ENCODE results near the gene MRGPRG. TPM values are rescaled to one million over a fixed set of nuclear protein-coding genes. Genes with fewer than 3 reads are reported as not detected.

The MRGPRG gene
- total RNA-seq, 2 donors from 2014 or later, result not detected

DNA sequence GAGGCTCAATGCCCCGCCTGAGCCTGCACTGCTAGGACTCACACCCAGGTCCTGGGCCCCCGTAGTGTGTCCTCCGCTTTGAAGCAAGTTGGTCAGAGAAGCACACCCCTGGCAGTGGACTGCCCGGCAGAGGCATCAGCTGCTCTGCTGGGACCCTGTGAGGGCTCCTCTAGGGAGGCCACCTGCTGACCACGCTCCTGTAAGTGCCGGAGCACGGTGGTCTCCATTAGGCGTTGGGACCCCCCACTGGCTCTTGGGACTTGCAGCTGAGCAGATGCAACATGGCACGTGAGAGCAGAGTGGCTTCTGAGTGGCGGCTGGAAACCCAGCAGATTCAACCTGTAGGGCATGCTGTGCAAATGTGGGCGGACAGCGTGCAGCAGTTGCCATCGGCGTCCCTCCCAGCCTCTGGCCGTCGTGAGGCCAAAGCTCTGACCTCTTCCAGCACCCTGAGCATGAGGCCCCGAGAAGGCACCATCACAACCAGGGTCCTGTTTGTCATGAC, 16.9 kb downstream of the MRGPRG start:
- Mint-ChIP-seq H3K9me3 (no peaks in the 10 kb centered on the region), H3K27ac (no peak overlapping the region), H3K36me3 (no peaks in the 10 kb centered on the region)
- DNase-seq (ENCODE audit: low spot score in 2 of 2), result no peak
- no peak for ATAC-seq

DNA sequence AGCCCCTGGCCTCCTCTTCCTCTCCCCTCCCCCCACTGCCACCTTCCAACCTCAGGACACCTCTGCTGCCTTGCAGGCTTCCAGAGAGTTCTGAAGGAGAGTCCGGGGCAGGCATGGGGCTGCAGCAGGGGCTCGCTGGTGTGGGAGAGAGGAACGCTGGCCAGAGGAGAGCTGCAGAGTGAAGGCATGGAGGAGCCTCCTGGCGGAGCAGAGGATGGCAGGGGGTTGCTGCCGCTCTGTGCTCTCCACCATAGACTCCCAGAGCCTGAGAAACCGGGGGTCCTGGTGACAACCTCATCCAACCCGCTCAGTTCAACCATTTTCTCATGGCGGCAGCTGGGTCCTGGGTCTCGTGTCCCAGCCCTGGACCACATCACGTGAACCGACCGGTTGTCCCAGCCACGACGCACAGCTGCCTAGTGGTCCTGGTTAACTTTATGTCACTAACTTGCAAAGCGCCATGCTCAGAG, 17.5 kb downstream of the MRGPRG start:
- ATAC-seq (no peak), DNase-seq (ENCODE audit: low spot score in 2 of 2) (peak in 1 of 2 donors; percentile 52)
- no peak overlapping the region for H3K27ac Mint-ChIP-seq
- no peaks in the 10 kb centered on the region for H3K9me3 Mint-ChIP-seq
- no peaks in the 10 kb centered on the region for H3K36me3 Mint-ChIP-seq

DNA sequence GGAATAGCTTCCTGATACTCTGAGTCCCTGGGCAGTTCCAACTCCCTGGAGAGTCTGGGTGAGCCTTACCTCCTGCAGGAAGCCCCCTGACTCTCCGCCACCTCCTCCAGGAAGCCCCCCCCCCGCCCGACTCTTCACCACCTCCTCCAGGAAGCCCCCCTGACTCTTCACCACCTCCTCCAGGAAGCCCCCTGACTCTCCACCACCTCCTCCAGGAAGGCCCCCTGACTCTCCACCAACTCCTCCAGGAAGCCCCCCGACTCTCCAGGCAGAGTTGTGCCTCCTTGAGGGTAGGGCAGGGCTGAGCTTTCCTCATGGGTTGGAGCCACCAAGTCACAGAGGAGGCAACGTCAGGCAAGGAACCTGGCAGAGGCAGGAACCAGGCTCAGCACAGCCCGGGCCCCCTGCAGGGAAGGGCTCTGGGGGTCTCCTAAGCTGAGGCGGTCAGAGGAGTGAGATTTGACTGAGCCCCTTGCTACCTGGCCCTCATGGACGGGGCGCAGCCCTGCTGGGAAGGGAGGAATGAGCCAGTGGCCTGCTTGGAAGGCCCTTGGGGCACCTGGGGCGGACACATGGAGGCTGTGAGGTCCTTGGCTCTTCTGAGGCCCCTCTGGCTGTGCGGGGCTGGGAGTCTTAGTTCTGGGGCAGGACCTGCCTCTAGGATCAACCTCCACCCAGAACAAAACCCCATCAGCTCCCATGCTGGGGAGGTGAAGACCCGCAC, 18.1 kb downstream of the MRGPRG start:
- DNase-seq (ENCODE audit: low spot score in 2 of 2) (no peak), ATAC-seq (no peak)
- H3K36me3 Mint-ChIP-seq, result no peaks in the 10 kb centered on the region
- H3K27ac Mint-ChIP-seq, result no peak overlapping the region
- H3K9me3 Mint-ChIP-seq, result no peaks in the 10 kb centered on the region

DNA sequence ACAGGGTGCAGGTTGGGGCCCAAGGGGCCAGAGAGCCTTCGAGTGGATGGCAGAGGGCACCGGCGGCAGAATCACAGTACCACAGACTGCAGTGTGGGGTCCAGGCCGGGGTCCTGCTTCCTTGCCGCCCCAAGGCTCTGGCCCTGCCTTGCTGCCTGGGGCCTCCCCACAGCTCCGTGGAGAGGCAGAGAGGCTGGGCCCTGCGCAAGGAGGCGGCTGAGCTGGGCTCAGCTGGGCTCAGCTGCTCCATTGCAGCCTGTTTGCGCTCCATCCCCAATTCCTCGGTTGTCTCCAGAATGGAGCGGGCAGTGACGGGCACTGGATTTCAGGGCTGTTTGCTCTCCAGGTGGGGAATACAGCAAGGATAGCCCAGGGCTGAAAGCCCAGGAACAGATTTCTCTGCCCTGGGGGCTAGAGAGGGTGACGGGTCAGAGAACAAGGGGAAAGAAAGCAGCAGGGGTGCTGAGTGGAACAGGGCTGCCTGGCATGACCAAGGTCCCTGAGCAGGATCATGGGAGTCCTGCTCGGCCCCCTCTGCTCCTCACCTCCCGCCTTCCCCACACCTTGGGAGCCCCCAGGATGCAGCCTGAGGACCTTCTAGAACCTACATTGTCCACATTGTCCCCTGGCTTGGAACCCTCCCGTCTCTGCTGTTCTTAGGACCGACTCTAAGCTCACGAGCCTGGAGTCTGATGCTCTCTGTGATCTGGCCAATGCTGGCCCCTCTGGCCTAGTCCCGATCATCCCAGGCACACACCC, 18.9 kb downstream of the MRGPRG start:
- Mint-ChIP-seq H3K27ac (no peak overlapping the region), H3K36me3 (no peaks in the 10 kb centered on the region), H3K9me3 (no peaks in the 10 kb centered on the region)
- no peak for DNase-seq (ENCODE audit: low spot score in 2 of 2)
- no peak for ATAC-seq

DNA sequence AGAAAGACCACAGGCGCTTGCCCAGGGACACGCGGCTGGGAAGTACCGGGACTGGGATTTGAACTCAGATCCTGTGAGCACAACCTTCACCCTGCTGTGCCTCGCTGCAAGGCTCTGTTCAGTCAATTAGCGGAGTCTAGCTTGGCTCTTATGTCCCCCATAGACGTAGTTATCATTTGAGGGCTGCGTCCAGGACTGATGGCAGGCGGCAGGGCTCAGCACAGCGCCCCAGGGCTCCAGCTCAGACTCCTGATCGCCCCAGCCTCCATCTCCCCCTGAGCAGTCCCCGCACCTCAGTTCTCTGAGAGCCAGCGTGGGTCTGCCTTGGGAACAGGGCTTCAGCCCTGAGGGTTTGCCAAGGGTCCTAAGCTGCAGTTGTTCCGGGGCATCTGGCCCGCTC, 19.8 kb downstream of the MRGPRG start:
- H3K9me3 Mint-ChIP-seq, result no peaks in the 10 kb centered on the region
- no peak overlapping the region for H3K27ac Mint-ChIP-seq
- DNase-seq (ENCODE audit: low spot score in 2 of 2), result no peak
- ATAC-seq, result no peak
- no peaks in the 10 kb centered on the region for H3K36me3 Mint-ChIP-seq

DNA sequence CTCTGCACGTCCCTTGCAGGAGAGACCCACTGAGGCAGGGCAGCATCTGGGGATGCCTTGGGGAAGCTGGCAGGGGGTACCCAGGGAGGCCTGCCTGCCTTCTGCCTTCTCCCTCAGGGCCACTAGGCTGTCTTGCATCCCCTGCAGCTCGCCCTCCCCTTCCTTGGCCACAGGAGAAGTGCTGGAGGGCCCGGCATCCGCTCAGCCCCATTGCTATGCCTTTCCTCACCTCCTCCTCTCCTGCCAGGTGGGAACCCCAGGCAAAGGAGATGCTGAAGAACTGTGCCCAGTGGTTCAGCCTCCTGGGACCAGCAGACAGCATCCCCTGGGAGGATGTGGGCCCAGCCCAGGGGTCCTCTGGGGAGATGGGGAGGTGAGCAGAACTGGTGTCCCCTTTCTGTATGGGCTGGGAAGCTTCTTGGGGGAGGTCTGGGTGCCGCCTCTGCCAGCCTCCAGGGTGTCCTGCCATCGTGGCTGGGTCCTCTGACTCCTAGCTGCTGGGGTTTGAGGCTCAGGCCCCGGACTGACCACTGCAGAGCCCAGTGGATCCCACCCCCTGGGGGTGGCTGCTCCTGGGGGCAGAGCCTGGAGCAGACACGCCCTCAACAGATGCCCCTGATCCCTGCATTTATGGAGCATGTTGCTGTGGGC, 20.6 kb downstream of the MRGPRG start:
- no peaks in the 10 kb centered on the region for H3K36me3 Mint-ChIP-seq
- ATAC-seq (no peak), DNase-seq (ENCODE audit: low spot score in 2 of 2) (no peak)
- H3K9me3 Mint-ChIP-seq, result no peaks in the 10 kb centered on the region
- H3K27ac Mint-ChIP-seq, result no peak overlapping the region

DNA sequence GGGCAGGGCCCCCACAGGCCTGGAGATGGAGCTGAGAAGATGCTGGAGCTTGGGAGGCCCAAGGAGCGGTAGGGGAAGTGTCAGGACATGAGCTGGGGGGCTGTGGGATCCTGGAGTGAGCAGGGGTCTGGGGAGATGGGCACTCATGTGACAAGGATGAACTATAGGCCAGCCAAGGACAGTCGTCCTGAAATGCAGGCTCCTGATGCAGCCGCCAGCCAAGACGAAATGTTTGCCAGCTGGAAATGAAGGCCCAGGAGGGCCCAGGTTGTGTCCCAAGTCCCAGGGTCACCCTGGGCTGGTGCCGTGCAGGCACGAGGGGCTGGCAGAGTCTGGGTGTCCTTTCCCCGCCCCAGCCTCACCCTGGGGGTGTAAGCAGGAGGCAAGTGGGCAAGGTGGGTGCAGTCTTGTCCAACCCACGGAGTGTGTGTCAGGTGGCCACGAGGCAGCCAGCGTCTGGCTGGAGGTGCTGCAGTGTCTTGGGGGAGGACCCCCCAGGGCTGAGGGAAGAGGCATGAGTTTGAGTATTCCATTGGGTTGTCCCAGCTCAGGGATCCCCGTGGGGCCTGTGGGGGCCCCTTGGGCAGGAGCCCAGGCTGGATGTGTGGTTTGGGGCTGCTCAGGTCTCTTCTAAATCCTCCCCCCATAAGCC, 21.4 kb downstream of the MRGPRG start:
- no peaks in the 10 kb centered on the region for H3K36me3 Mint-ChIP-seq
- no peak for DNase-seq (ENCODE audit: low spot score in 2 of 2)
- ATAC-seq, result no peak
- no peak overlapping the region for H3K27ac Mint-ChIP-seq
- H3K9me3 Mint-ChIP-seq, result no peaks in the 10 kb centered on the region

DNA sequence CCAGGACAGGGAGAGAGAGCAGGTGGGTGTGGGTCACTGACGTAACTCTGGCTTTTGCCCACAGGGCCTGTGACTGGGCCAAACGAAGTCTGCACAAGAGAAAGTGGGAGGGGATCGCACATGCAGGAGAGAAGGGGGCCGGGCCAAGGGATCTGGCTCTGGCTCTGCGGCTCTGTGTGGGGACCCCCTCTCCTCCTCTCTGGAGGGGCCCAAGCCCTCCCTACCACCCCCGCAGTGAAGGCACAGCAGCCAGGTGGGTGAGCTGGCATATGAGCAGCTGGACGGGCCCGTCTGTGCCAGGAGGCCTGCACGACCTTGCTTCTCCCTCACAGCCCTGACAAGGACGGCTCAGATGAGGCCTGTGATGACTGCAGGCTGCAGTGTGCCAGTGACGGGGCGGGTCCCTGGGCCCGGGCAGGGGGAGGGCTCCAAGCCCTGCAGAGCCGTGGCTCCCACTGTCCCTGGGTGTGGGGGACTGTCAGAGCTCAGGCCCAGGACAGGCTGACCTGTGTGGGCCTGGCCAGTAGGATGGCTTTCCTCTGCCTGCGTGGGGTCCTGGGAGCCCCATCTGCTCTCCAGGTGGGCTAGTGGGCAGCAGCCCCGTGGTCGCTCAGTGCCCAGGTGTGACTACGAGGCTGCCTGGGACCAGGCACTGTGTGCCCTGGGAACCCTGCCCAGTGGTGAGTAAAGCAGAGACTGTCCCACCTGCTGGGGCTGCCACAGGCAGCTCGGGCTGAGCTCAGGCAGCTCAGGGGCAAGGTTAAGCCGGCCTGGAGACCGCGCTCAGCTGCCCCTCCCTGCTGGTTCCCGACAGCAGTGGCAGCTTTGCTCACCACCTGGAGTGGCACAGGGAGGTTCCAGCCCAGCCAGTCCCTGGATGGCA, 22.2 kb downstream of the MRGPRG start:
- ATAC-seq (no peak), DNase-seq (ENCODE audit: low spot score in 2 of 2) (no peak)
- H3K36me3 Mint-ChIP-seq, result no peaks in the 10 kb centered on the region
- H3K27ac Mint-ChIP-seq, result no peak overlapping the region
- H3K9me3 Mint-ChIP-seq, result no peaks in the 10 kb centered on the region

DNA sequence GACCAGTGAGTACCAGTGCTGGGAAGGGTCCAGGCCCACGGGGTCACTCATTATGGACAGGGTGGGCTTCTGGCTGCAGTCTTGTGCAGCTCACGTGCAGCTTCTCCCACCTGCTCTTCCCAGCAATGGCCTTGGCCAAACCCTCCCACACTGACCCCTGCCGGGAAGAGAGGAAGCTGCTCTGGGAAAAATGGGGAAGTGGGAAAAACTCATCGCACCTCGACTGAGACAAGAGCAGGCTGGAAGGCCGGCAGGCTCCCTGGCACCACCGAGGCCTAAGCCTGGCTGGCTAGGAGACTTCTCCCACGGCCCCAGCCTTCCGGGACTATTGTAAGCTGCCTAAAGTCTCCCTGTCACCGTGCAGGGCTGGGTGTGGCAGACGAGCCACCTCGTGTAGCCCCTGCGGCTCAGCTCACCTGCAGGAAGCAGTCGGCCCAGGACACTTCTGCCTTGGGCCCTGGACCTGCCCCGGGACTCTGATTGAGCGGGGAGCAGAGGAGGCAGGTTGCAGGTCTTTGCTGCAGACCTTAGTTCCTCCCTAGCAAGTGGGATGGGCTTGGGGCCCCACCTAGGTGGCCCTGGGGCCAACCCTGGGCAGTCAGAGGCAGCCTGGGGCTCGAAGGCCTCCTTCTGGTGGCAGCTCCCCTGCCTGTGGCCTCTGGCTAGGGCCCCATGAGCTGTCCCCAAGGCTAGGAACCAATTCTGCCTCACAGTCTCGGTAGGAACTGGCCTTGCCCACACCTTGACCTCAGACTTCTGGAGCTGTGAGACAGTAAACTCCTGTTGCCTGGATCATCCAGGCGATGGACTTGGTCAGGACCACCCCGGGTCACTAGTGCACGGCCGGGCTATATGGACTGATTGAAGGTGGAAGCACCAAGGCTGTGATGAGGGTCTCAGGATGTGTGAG, 23.1 kb downstream of the MRGPRG start:
- H3K9me3 Mint-ChIP-seq, result no peaks in the 10 kb centered on the region
- no peaks in the 10 kb centered on the region for H3K36me3 Mint-ChIP-seq
- H3K27ac Mint-ChIP-seq, result no peak overlapping the region
- no peak for DNase-seq (ENCODE audit: low spot score in 2 of 2)
- ATAC-seq, result no peak

DNA sequence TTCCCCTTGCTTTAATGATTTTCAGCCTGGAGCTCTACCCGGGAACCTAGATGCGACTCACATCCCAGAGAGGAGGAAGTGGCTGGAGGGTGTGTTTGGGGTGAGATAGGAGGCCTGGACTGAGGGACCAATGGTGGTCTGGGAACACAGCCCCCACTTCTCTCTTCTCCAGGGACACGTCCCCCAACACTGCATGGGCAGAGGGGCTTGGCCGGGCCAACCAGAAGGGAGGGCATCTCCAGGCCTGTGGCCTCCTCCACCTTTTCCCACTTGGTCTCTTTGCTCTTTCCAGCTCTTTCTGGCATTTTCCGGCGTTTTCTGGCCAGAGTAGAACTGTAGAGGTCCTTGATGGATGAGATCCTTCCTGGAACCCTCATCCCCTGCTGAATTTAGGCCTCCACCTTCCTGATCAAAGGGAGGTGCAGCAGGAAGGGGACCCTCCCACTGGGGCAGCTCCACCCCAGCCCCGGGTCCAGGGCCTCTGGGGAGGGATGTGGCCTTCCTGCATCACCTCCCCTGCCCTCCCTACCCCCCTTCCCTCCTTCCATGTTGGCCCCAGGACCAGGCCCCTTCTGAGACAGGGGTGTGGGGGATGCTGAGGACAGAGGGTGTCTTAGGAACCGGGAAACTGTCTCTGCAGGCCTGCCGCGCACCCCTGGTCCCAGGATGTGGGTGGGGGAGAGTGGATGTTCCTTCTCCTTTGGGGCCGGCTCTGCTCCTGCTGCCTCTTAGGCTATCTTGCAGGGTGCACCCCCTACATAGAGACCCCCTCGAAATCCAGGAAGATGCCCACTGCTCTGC, 24.4 kb downstream of the MRGPRG start:
- Mint-ChIP-seq H3K9me3 (no peaks in the 10 kb centered on the region), H3K27ac (peak overlapping the region in 1 of 2 donors; percentile 9), H3K36me3 (no peaks in the 10 kb centered on the region)
- no peak for ATAC-seq
- no peak for DNase-seq (ENCODE audit: low spot score in 2 of 2)

DNA sequence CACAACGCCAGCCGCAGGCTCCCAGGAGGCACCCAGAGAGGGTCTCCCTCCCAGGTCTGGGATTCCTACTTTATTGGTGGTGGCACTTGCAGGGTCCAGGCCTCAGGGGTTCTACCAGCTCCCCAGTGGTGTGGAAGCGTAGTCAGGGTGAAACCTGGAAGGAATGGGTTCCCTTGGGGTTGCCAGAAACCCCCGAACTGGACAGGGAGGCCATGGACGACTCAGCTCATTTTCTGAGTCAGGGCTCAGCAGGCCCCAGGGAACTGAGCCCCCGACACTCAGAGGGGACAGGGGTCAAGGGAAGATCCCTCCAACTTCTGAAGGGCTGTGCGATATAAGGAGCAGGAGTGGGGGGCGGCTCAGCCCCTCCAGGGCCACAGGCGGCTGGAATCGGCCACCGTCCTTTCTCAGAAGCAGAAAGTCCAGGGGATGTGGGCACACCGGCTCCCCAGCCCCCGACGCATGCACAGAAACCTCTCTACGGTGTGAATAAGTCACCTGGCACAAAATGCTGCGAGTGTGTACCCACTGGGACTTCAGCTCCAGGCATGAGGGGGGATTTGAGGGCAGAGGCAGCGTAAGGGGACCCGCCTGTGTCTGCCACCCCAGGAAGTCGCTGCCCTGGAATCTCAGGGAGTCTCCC, 25.1 kb downstream of the MRGPRG start:
- no peak for ATAC-seq
- no peak overlapping the region for H3K27ac Mint-ChIP-seq
- no peaks in the 10 kb centered on the region for H3K9me3 Mint-ChIP-seq
- DNase-seq (ENCODE audit: low spot score in 2 of 2), result no peak
- no peaks in the 10 kb centered on the region for H3K36me3 Mint-ChIP-seq

DNA sequence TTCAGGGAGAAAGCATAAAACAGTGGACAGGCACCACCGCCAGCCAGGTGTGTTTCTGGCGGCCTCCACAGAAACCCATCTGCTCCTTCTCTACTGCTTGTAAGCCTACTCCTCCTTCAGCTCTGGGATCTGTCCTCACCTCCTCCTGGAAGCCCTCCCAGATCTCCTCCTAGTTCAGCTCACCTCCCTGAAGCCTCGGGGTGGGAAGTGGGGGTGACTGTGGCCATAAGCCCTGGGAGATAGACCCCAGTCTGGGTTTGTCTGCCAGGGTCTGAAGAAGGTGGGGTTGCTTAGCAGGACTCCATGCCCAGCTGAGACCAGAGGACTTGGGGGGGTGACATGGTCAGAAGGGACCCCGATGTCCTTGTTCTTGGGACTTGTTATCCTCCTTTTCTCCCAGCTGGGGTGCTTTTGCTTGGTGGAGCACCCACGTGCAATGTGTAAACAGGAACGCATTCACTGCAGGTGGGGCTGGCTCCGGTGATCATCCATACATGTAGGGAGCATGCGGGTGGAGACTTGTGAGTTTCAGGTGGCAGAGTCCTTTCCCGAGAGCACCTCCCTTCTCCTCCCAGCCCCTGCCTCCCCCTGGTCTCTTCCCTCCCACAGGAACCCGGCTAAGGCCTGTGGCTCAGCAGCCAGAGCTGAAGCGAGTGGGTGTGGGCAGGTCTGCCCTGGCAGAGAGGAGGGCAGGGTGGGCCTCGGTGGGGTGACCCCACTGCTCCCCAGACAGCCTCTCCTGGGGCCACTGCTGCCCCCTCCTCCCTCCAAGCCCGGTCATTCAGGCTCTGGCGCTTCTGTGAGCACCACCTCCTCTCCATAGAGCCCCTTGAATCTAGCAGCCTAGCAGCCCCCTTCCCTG, 25.9 kb downstream of the MRGPRG start:
- DNase-seq (ENCODE audit: low spot score in 2 of 2) (no peak), ATAC-seq (no peak)
- no peaks in the 10 kb centered on the region for H3K36me3 Mint-ChIP-seq
- no peaks in the 10 kb centered on the region for H3K9me3 Mint-ChIP-seq
- no peak overlapping the region for H3K27ac Mint-ChIP-seq

DNA sequence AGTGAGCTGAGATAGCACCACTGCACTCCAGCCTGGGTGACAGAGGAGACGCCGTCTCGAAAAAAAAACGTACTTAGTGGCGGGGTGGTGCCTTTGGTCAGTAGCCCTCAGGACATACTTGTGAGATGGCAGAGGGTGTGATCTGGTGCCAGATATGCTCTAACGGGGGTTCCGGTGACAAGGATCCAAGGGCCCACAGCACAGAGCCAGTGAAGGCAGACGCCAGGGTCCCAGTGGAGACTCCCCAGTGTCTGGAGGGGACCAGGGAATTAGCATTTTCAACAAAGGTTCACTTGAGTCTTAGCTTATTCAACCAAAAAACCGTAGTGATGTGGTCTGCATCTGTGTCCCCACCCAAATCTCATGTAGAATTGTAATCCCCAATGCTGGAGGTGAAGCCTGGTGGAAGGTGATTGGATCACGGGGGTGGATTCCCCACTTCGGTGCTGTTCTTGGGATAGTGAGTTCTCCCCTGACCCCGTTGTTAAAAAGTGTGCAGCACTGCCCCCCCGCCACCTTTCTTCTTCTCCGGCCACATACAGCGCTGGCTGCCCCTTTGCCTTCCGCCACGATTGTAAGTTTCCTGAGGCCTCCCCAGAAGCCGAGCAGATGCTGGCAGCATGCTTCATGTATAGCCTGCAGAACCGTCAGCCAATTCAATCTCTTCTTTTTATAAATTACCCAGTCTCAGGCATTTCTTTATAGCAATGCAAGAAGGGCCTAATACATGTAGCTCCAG, 26.9 kb downstream of the MRGPRG start:
- DNase-seq (ENCODE audit: low spot score in 2 of 2), result no peak
- Mint-ChIP-seq H3K9me3 (no peaks in the 10 kb centered on the region), H3K27ac (no peak overlapping the region), H3K36me3 (no peaks in the 10 kb centered on the region)
- no peak for ATAC-seq
